Caco-2 (cell line): ENCODE measurements around the gene OR13C9. TPM values are rescaled to one million over a fixed set of nuclear protein-coding genes. Genes with fewer than 3 reads are reported as not detected.
"Not testable (repeated sequence)": the region's sequence is repeated elsewhere in the genome, so short reads cannot be mapped to it uniquely, and the experiment has no call there.

Experiments
- BruUV-seq: library from RNA; stranded (reverse); fragments of 400-500 nt; replicated peaks from 2 replicates; lab custom pipeline; 2021; lab: Mats Ljungman, UMichigan
- CTCF ChIA-PET: fragments of 300-600 bp; sonication (Branson Sonifier 250); formaldehyde crosslinking; loops from one replicate; lab custom pipeline; 2022; ENCODE audit warnings: antibody characterized with exemption; lab: Charles Lee
- POLR2A ChIA-PET: fragments of 300-600 bp; sonication (Branson Sonifier 250); formaldehyde crosslinking; loops from one replicate; lab custom pipeline; 2022; ENCODE audit warnings: antibody characterized with exemption; lab: Charles Lee
- DNase-seq, 2 experiments: peaks; one replicate each; pipeline versions ENCODE4 v3.0.0 to v3.0.0-alpha.2; 2020 to 2022
- H3K27me3 ChIP-seq: replicated peaks from 2 replicates; pipeline ENCODE4 v1.6.0; 2011; ENCODE audit warnings: low read length; ENCODE audit not compliant: control insufficient read depth, insufficient read depth
- H3K36me3 ChIP-seq: 2 replicates; pipeline ENCODE4 v1.5.1; 2011; ENCODE audit warnings: low read length; ENCODE audit not compliant: control insufficient read depth, insufficient read depth
- H3K4me1 ChIP-seq: fragments of 250-450 bp; sonication (Bioruptor Pico); 2 replicates; pipeline ENCODE4 v1.5.1; 2020; ENCODE audit warnings: mild to moderate bottlenecking
- H3K4me3 ChIP-seq: 2 replicates; pipeline ENCODE4 v1.5.1; 2011; ENCODE audit warnings: low read depth, mild to moderate bottlenecking, control low read depth, low read length
- H3K9me3 ChIP-seq: fragments of 250-450 bp; sonication (Bioruptor Pico); 2 replicates; pipeline ENCODE4 v1.5.1; 2020; ENCODE audit warnings: mild to moderate bottlenecking, moderate library complexity
- H3K27ac Mint-ChIP-seq: one replicate; pipeline ENCODE4 v1.8.0; 2022; ENCODE audit warnings: mixed read lengths; ENCODE audit not compliant: unreplicated experiment
- H3K27me3 Mint-ChIP-seq: one replicate; pipeline ENCODE4 v1.8.0; 2022; ENCODE audit warnings: mixed read lengths; ENCODE audit not compliant: insufficient read depth, unreplicated experiment
- H3K36me3 Mint-ChIP-seq: one replicate; pipeline ENCODE4 v1.8.0; 2022; ENCODE audit warnings: mild to moderate bottlenecking, mixed read lengths; ENCODE audit not compliant: insufficient read depth, unreplicated experiment
- H3K4me1 Mint-ChIP-seq: one replicate; pipeline ENCODE4 v1.8.0; 2022; ENCODE audit warnings: low read depth, mixed read lengths; ENCODE audit not compliant: unreplicated experiment
- H3K4me3 Mint-ChIP-seq: one replicate; pipeline ENCODE4 v1.8.0; 2022; ENCODE audit warnings: mild to moderate bottlenecking, moderate library complexity, mixed read lengths; ENCODE audit not compliant: unreplicated experiment
- H3K9me3 Mint-ChIP-seq: one replicate; pipeline ENCODE4 v1.8.0; 2022; ENCODE audit warnings: mixed read lengths; ENCODE audit not compliant: unreplicated experiment
- CTCF ChIP-seq, 2 experiments: fragments of 200-600 bp in 1 of 2; IDR thresholded peaks; 1 replicate in 1 of 2; 2 replicates in 1 of 2; pipeline versions ENCODE4 v1.5.1 to v1.8.0; 2011 to 2022; ENCODE audit warnings: antibody characterized with exemption in 1 of 2, control low read depth in 1 of 2, inconsistent platforms in 1 of 2, low read depth in 1 of 2, low read length in 1 of 2, mild to moderate bottlenecking in 1 of 2, moderate library complexity in 1 of 2; ENCODE audit not compliant: insufficient read depth in 1 of 2, severe bottlenecking in 1 of 2, unreplicated experiment in 1 of 2
- intact Hi-C: fragments of 100-400 bp; cut with micrococcal nuclease; formaldehyde crosslinking; loops from one replicate; pipeline ENCODE4 v1.10.0; 2022; ENCODE audit not compliant: unreplicated experiment
- total RNA-seq: library from RNA; stranded (reverse); gene quantifications from 2 replicates; pipeline ENCODE4 v1.2.3, GENCODE V29; 2022

The OR13C9 gene
- total RNA-seq, 1 experiment from 2014 or later: not detected

DNA sequence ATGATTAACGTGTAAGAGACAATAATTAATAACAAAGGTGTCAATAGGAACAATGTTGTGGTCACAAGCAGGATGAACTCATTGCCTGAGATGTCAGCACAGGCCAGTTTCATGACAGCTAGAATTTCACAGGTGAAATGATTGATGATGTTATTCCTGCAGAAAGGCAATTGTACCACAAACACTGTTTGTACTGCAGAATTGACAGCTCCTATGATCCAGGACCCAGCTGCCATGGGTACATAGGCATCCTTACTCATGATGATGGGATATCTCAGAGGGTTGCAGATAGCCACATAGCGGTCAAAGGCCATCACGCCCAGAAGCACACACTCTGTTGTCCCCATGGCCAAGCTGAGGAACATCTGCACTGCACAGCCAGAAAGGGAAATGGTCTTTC is 19.3 kb downstream of the OR13C9 start:
- H3K27me3 Mint-ChIP-seq, H3K4me1 ChIP-seq, BruUV-seq, H3K9me3 Mint-ChIP-seq, H3K36me3 Mint-ChIP-seq, H3K9me3 ChIP-seq, DNase-seq, H3K4me3 ChIP-seq, H3K4me1 Mint-ChIP-seq, H3K27me3 ChIP-seq, CTCF ChIA-PET, POLR2A ChIA-PET, H3K4me3 Mint-ChIP-seq, H3K27ac Mint-ChIP-seq, H3K36me3 ChIP-seq, intact Hi-C loops: not testable (repeated sequence)

GRCh38 chr9:104589626-104590025 is 28.4 kb downstream of the OR13C9 start:
- no peak for DNase-seq
- BruUV-seq: no TSS peak
- peaks cover 7% of the 10 kb centered on the region for H3K27me3 Mint-ChIP-seq
- Histone ChIP-seq H3K4me1 (no peaks in the 10 kb centered on the region), H3K4me3 (no peak overlapping the region), H3K9me3 (no peaks in the 10 kb centered on the region), H3K36me3 (no peaks in the 10 kb centered on the region), H3K27me3 (no peaks in the 10 kb centered on the region)
- H3K9me3 Mint-ChIP-seq: peaks cover 10% of the 10 kb centered on the region
- no peaks in the 10 kb centered on the region for H3K36me3 Mint-ChIP-seq
- ChIA-PET CTCF (no interaction called here), POLR2A (no interaction called here)
- no peak overlapping the region for H3K27ac Mint-ChIP-seq
- intact Hi-C loops: no loop called here
- TF ChIP-seq CTCF (IDR thresholded peaks at IDR 0.05; ENCODE audit: insufficient read depth in 1 of 2, low read depth in 1 of 2, low read length in 1 of 2, severe bottlenecking in 1 of 2, unreplicated experiment in 1 of 2): no peak
- no peak overlapping the region for H3K4me3 Mint-ChIP-seq
- no peaks in the 10 kb centered on the region for H3K4me1 Mint-ChIP-seq

DNA sequence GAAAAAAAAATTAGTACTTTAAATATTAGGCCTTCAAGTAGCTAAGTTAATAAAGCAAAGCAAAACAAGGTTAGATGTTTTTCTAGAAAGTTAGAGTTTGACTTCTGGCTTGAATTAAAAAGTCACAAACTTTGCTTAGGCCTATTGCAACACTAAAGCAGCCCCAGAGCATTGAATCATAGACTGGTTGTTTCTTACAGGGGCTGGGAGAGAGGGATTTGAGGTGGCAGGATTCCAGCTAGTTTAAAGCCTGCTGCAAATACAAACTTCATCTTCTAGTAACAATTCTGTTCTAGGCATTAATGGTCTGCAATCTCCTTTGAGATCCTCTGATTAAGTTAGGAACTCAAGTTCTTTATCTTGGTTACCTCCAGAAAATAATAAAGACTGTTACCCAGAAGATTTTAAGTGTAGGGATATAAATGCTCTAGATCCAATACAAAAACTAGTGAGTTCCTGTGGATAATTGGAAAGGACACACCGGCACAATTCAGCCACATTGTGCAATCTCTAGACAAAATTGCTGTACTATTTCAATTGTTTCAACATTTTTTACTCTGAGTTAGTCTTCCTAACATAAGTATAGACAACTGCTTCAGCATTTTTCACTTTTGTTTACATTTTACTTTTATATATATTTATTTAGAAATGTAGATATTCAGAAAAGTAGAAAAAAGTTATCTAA is 31.4 kb downstream of the OR13C9 start:
- DNase-seq: no peak
- intact Hi-C loops: no loop called here
- no peaks in the 10 kb centered on the region for H3K36me3 ChIP-seq
- ChIA-PET CTCF (no interaction called here), POLR2A (interaction anchor here (0.5 kb wide), 1 partner anchor 172 kb away, joined by 5 read pairs; no protein-coding TSS in a partner anchor)
- Mint-ChIP-seq H3K4me3 (no peak overlapping the region), H3K4me1 (no peaks in the 10 kb centered on the region), H3K27ac (no peak overlapping the region), H3K27me3 (peaks cover 3% of the 10 kb centered on the region), H3K9me3 (no peaks in the 10 kb centered on the region), H3K36me3 (no peaks in the 10 kb centered on the region)
- H3K4me3 ChIP-seq: no peak overlapping the region
- no peaks in the 10 kb centered on the region for H3K27me3 ChIP-seq
- no peaks in the 10 kb centered on the region for H3K4me1 ChIP-seq
- BruUV-seq: no TSS peak
- no peaks in the 10 kb centered on the region for H3K9me3 ChIP-seq
- TF ChIP-seq CTCF (IDR thresholded peaks at IDR 0.05; ENCODE audit: insufficient read depth in 1 of 2, low read depth in 1 of 2, low read length in 1 of 2, severe bottlenecking in 1 of 2, unreplicated experiment in 1 of 2): no peak
